DMS 273 treated with DMSO at 0.1 percent for 48 hours (cell line): ENCODE data around the gene UBXN6.

Experiments
- DNase-seq: peaks from one replicate; lab custom pipeline; 2025; lab: John Stamatoyannopoulos, UW

The UBXN6 gene

GRCh38 chr19:4403005-4403761, 54.4 kb downstream of the UBXN6 start:
- no peak for DNase-seq

- peak; percentile 99 for DNase-seq
Observed at GRCh38 chr19:4402171-4403004, 55.2 kb downstream of the UBXN6 start, which contains the start of gene CHAF1A. TSS of gene CHAF1A (plus strand) at chr19:4402640. CDS start at chr19:4402763, 123 bp downstream.

- no peak for DNase-seq
Observed at GRCh38 chr19:4401769-4402170, 55.8 kb downstream of the UBXN6 start.

- peak; percentile 74 for DNase-seq
Observed at GRCh38 chr19:4400135-4400936, 57.3 kb downstream of the UBXN6 start, which contains the start of gene SH3GL1. TSS of gene SH3GL1 (minus strand) at chr19:4400547. CDS start at chr19:4400368, 179 bp downstream.

GRCh38 chr19:4399812-4400134, 57.8 kb downstream of the UBXN6 start:
- DNase-seq: no peak

GRCh38 chr19:4396949-4397783, 60.4 kb downstream of the UBXN6 start:
- DNase-seq: no peak
